HG03066 (cell line): ENCODE measurements around the gene SP2.

Experiments used
- ATAC-seq: cut with Tn5 transposase; IDR thresholded peaks from one replicate; pipeline ENCODE4 v1.9.1; 2021; ENCODE audit warnings: low read depth; ENCODE audit not compliant: unreplicated experiment

SP2 gene

DNA sequence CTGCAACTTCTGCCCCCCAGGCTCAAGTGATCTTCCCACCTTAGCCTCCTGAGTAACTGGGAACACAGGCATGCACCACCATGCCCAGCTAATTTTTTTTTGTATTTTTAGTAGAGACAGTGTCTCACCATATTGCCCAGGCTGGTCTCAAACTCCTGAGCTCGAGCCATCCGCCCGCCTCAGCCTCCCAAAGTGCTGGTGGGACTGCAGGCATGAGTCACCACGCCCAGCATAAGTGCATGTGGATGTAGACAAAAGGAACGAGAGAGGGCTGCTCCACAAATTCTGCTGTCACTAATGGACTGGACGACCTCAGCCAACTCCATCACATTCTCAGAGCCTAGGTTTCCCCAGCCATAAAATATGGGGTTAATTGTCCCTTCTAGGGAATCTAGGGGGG lies 7.7 kb upstream of the SP2 start:
- no peak for ATAC-seq

DNA sequence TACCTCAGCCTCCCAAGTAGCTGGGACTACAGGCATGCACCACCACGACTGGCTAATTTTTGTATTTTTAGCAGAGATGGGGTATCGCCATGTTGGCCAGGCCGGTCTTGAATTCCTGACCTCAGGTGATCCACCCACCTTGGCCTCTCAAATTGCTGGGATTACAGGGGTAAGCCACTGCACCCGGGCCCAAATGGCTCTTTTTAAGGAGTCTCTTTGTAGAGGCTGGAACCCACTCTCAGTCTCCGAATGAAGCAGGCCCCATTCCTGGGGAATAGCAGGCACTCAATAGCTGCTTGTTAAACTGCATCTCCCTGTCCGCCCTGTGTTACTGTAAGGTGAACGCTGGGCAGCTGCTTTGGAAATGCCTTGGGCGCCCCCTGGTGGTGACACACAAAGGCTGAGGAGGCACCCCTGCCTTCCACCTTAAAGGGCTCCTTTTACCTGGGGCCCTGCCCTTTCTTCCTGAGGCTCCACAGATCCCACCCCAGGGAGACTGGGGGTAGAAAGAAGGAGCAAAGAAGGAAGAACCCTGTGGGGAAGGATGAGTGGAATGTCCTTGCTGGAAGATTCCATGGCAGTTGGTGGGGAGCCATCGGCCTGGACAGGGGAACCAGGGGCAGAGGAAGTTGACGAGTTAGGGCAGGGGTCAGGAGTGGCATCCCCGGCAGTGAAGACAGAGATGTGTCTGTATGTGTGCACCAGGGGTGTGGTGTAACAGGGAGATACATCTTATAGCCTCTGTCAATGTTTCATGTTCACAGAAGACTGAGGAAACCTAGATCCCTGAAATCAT lies 6.1 kb upstream of the SP2 start:
- ATAC-seq: no peak

DNA sequence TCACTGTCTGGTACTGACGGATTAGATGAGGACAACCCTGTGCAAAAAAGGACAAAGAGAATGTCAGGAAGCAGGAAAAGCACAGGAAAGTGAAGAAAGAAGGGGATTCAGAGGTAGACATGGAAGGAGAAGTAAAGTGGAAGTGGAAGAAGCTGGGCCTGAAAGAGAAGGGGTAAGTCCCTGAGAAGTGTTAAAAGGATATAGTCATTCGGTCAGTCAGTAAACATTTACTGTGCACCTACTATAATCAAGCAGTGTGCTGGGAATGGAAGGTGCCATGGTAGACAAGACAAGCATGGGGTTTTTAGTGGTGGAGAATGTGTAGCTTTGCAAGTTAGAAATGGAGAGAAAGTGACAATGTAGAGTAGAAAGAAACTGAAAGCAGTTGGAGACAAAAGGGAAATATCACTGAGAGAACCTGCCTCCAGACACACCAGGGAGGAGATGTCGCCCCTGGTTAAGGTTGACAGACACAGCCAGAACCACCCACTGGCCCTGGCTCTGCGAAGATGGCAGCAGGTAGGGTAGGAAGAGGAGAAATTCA lies 4.4 kb upstream of the SP2 start:
- no peak for ATAC-seq

DNA sequence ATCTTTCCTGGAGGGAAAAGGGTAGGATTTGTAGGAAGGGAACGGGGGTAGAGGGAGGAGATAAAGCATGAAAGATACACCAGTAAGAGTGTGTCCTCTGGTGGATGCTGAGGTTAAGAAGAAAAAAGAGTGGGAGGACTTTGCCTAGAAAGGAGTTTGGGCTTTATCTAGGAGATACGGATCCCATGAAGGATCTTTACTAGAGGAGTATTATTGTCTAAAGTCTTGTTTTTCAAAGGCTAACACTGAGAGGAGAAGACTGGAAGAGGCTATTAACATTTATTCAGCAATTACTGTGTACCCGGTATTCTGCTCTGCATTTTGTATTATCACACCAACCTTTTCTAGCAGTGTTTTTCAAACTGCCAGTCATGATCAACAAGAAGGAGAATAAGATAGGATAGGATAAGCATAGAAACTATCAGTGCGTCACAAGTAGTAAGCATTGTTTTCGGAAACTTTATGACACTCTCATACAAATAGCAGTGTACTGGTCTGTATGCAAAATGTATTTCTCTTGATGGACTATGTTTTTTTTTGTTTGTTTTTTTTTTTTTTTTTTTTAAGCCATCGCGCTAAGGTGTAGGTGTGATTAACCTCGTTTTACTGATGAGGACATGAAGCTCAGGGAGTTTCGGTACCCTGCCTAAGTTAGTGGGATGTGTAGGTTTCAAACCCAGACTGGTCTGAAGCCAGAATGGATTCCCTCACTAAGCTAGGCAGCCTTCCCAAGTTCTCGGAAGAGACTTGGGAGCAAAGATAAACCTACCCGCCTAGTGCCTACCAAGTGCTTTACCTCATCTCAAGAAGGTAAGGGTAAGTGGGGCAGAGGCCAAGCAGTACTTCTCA lies 1.3 kb upstream of the SP2 start:
- ATAC-seq: no peak

DNA sequence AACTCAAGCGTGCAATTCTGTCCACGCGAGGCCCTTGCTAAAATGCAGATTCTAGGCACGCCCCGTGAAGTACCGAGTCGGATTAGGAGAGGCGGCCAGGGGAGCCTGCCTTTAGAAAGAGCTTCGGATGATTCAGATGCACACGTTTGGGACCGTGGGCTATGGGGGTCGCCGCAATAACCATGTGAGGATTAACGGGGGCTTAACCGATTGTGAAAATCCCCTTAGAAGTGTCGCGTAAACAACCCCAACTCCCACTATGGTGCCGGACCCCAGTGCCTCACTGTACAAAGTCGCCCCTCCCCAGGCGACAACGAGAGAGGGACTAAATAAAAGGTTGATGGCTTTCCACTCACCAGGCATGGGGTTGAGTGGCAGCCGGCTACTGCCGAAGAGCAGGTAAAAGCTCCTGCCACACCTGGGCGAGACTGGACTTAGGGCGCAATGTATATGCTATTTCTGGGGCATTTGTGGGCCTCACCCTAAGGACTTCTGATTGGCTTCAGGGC lies 635 bp upstream of the SP2 start:
- no peak for ATAC-seq

DNA sequence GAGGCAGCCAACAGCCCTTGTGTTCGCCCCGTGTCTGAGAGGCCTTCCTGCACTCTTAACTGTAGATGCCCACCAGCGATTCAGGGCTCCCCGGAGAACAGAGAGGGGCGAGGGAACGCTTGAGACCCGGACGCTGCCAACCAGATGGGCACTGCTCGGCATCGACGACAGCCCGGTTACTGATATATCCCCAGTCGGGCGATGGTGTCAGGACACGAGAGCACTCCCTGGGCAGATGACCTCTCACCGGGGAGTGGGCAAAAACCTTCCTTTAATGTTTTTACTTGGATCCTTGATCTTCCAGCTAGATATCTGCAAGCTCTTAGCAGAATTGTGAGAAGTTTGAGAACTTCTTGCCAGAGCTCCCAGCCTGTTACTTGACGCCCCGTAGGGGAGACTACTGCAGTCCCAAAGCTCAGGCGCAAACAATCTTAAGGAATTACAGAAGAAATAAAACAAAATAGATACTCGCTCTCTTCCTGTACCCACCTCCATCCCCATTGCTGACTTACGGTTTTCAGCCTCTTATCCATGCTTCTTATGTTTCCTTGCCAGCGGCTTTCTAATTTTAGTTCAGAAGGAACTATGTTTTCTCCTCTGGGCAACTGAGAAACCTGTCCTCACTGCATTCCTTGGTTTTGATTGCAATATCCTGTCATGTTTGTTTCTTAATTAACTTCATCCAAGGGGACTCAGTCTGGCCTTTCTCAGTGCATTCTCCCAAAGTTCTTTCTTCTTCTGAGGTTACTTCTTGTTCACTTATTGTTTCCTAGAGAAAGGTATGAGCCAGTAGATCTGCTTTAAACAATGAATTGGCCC lies 845 bp downstream of the SP2 start:
- ATAC-seq: no peak

DNA sequence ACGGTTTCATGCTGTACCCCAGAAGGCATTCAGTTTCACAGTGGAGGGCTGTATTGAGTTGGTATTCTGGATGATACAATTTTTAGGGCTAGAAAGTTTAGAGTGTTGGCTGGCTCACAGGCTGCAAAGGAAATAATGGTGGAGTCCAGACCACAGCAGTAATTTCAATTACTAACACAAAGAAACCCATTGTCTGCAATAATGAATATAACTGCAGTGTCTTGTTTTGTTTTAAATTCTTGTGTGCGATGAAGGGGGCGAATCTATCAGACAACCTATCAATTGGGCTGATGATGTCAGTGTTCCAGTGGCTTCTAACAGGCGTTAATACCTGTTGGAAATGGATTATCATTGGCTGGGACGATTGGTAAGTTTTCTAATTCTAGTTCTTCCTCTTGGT lies 1.5 kb downstream of the SP2 start:
- no peak for ATAC-seq

DNA sequence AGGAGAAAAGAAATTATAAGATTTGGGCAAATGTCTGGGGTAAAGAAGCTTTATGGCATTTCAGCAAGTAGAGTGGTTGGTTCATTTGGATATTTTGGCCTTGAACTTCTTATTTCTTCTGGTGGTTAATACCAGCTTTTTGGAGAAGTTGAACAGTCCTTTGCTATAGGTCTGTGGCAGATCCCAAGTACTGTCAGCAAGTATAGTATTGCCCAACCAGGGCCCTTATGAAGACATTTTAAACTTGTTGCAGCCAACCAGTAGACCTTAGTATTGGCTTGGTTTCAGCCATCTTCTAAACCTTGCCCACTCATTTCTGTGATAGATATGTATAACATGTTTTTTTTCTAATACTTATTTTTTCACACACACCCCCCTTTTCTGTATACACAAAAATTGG lies 2.2 kb downstream of the SP2 start:
- no peak for ATAC-seq

DNA sequence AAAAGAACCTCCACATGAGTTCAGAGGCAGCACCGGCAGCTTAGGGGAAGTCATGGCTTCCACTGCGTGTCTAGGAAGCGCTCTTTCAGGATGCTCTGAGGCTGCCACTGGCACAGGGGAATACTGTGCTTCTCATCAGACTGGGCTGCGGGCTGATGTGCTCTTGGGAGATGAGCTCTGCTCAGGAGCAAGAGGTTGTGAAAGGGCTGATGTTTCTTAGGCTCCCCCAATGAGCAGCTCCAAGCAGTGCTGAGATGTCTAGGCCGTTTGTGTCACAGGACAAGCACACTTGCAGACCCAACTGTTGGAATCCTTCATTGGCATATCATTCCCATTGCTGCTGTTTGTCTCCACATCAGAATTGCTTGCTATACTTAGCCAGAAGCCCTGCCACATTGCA lies 3.6 kb downstream of the SP2 start:
- ATAC-seq: no peak

DNA sequence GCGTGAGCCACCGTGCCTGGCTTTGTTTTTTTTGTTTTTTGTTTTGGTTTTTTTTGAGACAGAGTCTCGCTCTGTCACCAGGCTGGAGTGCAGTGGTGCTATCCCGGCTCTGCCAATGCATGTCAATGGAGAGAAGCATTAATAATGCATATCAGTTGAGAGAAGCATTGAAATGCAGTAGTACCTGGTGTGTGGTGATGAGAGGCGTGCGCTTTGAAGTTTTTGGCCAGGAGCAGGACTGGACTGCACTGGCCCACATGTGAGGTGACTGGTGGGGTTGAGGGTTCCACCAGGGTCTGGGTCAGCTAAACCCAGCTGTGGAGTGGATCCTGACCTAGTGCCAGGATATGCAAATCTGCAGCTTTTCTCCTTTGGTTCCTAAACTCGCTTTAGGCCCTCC lies 5.4 kb downstream of the SP2 start:
- ATAC-seq: no peak

DNA sequence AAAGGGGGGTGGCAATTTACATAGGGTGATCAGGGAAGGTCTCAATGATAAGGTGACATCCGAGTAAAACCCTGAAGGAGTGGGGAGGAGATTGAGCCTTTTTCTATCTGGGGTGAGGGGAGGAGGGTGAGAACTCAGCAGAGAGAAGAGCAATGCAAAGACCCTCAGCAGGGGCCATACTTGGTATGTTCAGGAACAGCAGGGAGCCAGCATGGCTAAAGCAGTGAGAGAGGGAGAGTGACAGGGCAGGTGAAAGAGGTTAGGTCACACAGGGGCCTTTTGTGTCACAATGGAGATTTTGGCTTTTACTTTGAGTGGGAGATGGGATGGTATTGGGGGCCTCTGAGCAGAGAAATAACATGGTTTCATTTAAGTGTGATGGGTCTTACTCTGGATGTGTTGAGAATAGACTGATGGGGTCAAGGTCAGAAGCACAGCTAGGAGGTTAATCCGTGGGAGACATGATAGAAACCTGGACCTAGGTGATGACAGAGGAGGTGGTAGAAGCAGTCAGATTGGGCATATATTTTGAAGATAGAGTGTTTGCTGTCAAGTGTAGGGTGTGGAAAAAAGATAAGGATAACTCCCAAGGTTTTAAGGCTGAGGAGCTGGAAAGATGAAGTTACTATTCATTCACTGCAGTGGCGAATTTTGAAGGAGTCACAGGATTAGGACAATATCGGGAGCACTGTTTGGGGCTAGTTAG lies 6.2 kb downstream of the SP2 start:
- ATAC-seq: no peak

DNA sequence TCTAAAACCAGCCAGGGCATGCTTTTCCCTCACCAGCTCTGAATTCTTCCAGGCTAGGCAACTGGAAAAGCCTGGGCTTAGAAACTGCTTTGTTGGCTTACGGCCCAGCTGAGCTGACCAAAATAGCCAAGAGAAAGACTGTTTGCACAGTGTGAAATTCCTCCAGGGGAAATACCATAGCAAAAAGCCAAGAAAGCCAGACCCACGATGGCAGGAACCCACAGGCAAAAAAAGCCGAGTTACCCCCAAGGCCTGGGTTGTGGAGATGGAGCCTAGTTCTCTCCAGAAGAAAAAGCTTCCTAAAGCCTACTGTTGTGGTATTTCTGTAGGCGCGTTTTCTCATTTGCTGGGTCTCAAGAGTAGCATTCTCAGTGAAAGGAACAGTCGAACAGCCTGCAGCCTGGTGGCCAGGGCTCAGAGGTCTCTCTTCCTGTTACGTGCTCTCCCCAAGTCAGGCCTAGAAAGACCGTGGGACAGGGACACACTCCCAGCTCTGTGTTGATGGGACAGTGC lies 9.2 kb downstream of the SP2 start:
- ATAC-seq: no peak

DNA sequence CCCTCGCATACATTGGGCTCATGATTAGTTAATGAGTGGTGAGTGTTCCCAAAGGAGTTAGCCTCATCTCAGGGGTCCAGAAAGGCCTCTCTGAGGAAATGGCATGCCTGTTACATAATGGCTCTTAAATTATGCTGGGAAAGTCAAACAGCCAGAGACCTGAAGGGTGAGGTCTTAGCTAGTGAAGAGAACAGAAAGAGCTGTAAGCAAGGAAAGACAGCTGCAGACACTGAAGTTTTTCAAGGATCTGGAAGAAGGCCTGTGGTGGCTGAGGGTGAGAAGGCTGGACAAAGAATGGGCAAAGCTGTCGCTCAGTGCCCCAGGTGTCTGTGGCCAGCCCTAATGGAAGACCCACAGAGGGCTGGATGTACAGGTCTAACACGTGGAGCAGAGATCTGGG lies 10.4 kb downstream of the SP2 start:
- ATAC-seq: no peak

DNA sequence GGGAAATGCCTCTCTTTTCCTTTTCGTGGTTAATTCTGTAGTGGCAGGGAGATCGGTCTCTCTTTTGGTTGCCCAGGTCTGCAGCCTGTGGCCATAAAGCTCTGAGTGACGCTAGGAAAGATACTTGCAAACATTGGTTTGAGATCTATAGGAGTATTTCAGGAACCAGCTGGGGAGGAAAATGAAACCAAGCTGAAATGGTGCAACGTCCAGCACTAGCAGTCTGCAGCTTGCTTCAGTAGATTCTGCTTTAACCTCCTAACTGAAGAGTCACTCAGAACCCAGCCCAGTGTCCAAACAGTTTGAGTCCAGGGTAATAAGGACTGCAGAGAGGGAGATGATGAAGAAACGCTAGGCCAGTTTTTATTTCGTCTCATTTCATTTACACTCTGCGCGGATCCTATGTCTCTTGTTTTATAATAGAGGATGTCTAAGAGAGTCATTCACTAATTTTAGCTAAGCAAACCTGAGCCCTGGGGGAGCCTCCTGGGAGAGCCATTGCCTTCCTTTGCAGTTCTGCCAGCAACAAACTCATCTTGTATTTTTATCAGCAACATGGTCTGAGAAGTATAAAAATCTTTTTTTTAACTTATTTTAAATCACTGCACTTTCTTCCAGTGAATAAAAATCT lies 12.0 kb downstream of the SP2 start:
- ATAC-seq: no peak

DNA sequence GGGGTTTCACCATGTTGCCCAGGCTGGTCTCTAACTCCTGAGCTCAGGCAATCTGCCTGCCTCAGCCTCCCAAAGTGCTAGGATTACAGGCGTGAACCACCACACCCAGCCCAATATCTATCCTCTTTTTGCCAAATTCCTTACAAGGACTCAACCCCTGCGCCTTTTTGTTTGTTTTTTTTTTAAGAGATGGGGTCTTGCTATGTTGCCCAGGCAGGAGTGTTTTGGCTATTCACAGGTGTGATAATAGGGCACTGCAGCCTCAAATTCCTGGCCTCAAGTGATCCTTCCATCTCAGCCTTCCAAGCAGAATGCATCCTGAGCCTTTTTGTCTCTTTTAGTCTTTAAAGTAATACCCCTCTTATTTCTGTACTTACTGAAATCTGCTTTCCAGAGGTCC lies 17.0 kb downstream of the SP2 start:
- ATAC-seq: no peak

DNA sequence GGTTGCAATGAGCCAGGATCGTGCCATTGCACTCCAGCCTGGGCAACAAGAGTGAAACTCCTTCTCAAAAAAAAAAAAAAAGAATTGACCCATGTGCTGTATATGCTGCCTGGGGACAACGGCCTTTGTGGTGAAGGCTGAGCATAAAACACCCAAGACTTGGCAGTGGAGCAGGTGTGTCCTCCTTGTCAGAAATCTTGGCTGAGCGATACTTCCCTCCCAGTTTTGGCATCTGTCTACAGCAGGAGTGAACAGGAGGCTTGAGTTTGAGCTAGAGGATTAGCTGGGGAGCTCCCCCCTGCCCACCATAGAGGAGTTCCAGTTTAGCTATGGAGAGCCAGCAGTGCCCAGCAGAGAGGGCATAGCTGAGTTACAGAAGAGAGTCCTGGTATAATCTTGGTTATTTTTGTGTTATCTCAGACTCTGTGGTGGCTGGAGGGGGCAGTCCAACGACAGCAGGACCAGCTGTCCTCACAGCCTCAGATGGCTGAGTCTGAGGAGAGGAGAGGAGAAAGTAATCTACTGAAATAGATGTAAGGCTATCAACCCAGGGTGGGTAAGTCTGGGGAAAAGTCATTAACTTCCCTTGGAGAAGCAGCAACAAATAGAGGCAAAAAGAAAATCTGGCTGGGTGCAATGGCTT lies 18.4 kb downstream of the SP2 start:
- ATAC-seq: no peak

DNA sequence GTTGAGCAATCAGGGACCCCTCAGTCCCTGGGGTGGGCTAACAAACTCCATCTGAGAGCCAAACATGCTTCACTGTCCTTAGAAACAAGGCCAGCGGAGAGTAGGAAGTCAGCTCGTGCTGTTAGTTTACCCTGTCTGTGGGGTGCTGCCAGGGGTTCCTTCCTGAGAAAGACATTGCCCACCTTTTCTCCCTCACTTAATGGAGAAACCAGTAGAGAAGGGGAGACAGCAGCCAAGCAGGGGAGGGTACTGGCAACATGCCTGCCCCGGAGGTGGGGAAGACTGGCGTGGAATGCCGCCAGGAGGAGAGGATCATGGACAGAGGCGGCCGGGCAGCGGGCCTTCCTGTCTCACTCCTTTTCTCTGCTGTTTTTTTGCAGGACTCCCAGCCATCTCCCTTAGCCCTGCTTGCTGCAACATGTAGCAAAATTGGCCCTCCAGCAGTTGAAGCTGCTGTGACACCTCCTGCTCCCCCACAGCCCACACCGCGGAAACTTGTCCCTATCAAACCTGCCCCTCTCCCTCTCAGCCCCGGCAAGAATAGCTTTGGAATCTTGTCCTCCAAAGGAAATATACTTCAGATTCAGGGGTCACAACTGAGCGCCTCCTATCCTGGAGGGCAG lies 19.9 kb downstream of the SP2 start:
- ATAC-seq: no peak

DNA sequence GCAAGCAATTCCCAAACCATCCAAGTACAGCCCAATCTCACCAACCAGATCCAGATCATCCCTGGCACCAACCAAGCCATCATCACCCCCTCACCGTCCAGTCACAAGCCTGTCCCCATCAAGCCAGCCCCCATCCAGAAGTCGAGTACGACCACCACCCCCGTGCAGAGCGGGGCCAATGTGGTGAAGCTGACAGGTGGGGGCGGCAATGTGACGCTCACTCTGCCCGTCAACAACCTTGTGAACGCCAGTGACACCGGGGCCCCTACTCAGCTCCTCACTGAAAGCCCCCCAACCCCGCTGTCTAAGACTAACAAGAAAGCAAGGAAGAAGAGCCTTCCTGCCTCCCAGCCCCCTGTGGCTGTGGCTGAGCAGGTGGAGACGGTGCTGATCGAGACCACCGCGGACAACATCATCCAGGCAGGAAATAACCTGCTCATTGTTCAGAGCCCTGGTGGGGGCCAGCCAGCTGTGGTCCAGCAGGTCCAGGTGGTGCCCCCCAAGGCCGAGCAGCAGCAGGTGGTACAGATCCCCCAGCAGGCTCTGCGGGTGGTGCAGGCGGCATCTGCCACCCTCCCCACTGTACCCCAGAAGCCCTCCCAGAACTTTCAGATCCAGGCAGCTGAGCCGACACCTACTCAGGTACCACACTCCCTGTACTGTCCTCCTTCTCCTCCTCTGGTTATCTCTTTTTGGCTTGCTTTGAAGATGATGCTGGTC lies 20.6 kb downstream of the SP2 start:
- ATAC-seq: no peak
